Measurements from ENCODE around the gene NPHP4.

Gene NPHP4

DNA sequence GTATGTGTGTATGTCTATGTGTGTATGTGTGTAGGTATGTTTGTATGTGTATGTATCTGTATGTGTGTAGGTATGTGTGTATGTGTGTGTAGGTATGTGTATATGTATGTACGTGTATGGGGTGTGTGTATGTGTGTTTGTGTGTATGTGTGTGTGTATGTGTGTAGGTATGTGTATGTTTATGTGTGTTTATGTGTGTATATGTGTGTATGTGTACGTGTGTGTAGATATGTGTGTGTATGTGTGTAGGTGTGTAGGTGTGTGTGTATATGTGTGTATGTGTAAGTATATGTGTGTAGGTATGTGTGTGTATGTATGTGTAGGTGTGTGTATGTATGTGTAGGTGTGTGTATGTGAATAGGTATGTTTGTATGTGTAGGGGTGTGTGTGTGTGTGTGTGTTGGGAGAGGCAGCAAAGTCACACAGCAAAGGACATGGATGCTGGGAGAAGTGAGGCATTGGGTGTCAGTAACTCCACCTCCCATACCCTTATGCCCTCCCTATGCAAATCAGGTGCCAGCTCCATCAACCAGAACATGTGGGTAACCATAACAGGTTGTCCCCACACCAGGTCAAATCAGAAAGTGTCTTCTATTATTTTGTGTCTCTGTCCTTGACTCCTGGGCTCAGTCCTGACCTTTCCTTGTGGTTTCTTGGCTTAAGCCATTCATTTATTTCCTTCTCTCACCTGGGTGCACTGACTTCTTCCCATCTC is 38.5 kb upstream of the NPHP4 start:
- DNase-seq (ENCODE audit: low spot score) = no peak
- in situ Hi-C loops (cut with MboI; ENCODE audit: low sequenced_read_pairs, unreplicated experiment) = no loop called here

DNA sequence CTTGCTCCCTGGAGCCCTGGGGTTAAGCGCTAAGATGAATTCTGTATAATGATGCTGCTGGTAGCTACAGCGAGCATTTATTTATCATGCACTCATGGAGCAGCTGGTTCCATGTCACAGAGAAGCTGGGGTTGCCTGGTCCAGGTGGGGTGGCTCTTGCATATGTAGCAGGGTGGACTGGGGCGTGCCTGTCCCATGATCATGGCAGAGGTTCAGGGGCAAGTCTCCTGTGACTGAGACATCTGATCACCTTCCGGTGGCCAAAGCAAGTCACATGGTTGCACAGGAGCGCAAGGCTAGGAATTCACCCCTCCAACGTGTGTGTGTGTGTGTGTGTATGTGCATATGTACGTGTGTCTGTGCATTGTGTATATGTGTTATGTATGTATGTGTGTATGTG is 37.9 kb upstream of the NPHP4 start:
- in situ Hi-C loops (cut with MboI; ENCODE audit: low sequenced_read_pairs, unreplicated experiment) = no loop called here
- TF ChIP-seq, protein P1, sequence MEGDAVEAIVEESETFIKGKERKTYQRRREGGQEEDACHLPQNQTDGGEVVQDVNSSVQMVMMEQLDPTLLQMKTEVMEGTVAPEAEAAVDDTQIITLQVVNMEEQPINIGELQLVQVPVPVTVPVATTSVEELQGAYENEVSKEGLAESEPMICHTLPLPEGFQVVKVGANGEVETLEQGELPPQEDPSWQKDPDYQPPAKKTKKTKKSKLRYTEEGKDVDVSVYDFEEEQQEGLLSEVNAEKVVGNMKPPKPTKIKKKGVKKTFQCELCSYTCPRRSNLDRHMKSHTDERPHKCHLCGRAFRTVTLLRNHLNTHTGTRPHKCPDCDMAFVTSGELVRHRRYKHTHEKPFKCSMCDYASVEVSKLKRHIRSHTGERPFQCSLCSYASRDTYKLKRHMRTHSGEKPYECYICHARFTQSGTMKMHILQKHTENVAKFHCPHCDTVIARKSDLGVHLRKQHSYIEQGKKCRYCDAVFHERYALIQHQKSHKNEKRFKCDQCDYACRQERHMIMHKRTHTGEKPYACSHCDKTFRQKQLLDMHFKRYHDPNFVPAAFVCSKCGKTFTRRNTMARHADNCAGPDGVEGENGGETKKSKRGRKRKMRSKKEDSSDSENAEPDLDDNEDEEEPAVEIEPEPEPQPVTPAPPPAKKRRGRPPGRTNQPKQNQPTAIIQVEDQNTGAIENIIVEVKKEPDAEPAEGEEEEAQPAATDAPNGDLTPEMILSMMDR (IDR thresholded peaks at IDR 0.05; ENCODE audit: borderline replicate concordance, control extremely low read depth, extremely low read depth, insufficient read depth, missing control alignments) = no peak
- no peak for DNase-seq (ENCODE audit: low spot score)

More for the DNA sequence above, 38.5 kb upstream of the NPHP4 start:
- TF ChIP-seq, protein P1 (IDR thresholded peaks at IDR 0.05; ENCODE audit: borderline replicate concordance, control extremely low read depth, extremely low read depth, insufficient read depth, missing control alignments) = no peak

DNA sequence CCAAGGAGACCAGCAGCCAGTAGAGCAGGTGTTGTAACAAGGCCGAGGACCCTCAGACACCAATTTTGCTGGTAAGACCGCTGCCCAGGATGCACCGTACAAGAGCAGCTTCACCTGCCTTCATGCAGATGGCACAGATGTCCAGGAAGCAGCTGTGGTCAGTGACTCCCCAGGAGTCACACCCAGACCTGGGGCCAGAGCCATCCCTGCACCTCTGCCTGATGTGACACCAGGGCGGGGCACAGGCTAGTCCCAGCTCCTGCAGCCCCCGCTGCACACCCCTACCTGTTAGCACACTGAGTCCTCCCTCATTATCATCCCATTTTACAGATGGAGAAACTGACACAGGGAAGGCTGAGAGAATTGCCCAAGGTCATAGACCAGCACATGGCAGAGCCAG is 37.1 kb upstream of the NPHP4 start:
- in situ Hi-C loops (cut with MboI; ENCODE audit: low sequenced_read_pairs, unreplicated experiment) = no loop called here
- no peak for DNase-seq (ENCODE audit: low spot score)

DNA sequence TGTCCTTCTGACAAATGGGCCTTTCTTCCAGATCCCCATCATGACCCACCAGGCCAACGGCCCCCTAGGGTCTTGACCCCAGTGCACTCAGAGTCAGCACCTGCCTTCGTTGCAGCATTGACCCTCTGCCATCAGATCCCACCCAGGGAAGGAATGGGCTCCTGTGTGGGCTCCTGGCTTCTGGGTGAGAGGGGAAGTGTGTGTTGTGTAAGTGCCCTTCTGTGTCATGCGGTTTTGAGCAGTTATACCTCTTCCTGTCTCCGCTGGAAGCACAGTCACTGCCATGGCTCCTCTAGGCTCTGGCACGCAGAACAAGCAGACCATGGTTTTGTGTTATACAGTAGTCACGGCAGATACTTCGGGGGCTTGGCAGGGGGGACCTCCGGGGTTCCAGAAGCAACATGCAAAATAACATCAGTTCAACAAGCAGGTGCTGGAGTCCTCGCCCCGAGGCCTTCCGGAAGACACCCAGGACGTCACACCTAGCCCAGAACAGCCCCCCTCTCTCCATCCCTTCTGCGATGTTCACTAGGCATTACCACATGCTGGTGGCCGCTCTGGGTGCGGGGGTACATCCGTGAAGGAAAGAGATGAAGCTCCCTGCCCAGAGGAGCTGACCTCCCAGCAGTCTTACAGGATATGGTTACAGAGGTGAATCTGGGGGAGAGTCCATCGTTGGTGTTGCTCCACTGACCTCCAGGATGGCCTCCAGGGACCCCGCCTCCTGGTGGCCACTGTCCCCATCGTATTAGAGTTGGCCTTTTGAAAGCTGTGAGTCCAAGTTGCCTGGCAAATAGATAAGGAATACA is 36.0 kb upstream of the NPHP4 start:
- peak; percentile 64 for DNase-seq (ENCODE audit: low spot score)

More for the DNA sequence above, 37.1 kb upstream of the NPHP4 start:
- TF ChIP-seq, protein P1 (IDR thresholded peaks at IDR 0.05; ENCODE audit: borderline replicate concordance, control extremely low read depth, extremely low read depth, insufficient read depth, missing control alignments) = no peak

DNA sequence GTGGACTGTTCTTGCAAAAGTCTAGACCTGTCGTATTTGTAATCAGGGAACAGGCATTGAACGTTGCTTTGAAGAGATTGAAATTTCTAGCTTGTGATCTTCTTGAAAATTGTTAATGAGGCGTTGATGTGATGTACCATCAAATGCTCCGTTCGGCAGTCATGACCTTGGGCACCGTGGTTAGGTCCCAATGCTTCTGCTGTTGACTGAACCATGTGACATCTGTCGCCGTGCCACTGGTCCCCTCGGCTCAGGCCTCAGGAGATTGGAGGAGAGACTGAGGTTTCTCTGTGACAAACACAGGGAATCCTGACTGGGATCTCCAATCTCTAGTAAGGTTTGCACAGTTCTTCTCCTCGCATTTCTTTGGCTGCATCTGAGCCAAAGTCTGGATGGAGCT is 35.4 kb upstream of the NPHP4 start:
- TF ChIP-seq, protein P1 (IDR thresholded peaks at IDR 0.05; ENCODE audit: borderline replicate concordance, control extremely low read depth, extremely low read depth, insufficient read depth, missing control alignments) = no peak
- DNase-seq (ENCODE audit: low spot score) = no peak
- in situ Hi-C loops (cut with MboI; ENCODE audit: low sequenced_read_pairs, unreplicated experiment) = no loop called here

More for the DNA sequence above, 36.0 kb upstream of the NPHP4 start:
- TF ChIP-seq, protein P1 (IDR thresholded peaks at IDR 0.05; ENCODE audit: borderline replicate concordance, control extremely low read depth, extremely low read depth, insufficient read depth, missing control alignments) = no peak
- in situ Hi-C loops (cut with MboI; ENCODE audit: low sequenced_read_pairs, unreplicated experiment) = no loop called here

DNA sequence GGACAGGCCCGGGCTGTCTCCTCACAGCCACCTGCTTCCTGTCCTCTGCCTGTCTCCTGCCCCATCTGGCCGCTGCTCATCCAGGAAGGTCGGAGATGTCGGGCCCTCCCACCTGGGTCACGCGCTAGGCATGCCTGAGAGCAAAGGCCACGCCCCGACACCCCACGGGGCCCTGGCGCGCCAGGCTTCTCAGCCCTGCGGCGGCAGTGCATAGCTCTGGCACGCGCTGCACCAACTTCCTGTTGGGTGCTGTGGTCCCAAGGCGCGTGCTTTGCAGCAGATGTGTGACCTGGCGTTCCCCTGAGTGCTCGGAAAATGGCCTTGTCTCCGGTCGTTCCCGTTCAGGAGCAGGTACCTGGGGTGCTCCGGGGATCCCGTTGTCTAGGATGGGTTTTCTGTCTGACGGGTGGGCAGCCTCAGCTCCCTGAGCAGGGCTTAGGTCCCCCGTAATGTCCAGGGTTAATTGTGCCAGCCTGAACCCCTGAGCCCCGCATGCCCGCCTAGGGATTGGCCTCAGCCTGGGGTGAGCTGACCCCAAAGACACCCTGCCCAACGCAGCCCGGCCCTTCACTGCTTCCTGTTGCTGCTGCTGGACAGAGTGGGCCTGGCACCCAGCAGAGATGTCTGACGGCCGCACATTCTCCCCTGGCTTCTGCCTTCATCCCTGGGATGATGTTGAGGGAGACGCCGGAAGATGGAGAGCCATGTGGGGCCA is 34.0 kb upstream of the NPHP4 start:
- in situ Hi-C loops (cut with MboI; ENCODE audit: low sequenced_read_pairs, unreplicated experiment) = no loop called here
- TF ChIP-seq, protein P1 (IDR thresholded peaks at IDR 0.05; ENCODE audit: borderline replicate concordance, control extremely low read depth, extremely low read depth, insufficient read depth, missing control alignments) = no peak
- peak; percentile 91 for DNase-seq (ENCODE audit: low spot score)
